Urothelium cell line (cell line): Measurements from ENCODE around the gene LPP.

ENCODE experiments used
- DNase-seq: peaks from one replicate; pipeline ENCODE4 v3.0.0; 2011; ENCODE audit warnings: low spot score, mixed read lengths
- FAIRE-seq: peaks from 2 replicates; lab custom pipeline; 2011; peaks lifted over from hg19 to GRCh38; lab: Jason Lieb, UNC

The LPP gene

DNA sequence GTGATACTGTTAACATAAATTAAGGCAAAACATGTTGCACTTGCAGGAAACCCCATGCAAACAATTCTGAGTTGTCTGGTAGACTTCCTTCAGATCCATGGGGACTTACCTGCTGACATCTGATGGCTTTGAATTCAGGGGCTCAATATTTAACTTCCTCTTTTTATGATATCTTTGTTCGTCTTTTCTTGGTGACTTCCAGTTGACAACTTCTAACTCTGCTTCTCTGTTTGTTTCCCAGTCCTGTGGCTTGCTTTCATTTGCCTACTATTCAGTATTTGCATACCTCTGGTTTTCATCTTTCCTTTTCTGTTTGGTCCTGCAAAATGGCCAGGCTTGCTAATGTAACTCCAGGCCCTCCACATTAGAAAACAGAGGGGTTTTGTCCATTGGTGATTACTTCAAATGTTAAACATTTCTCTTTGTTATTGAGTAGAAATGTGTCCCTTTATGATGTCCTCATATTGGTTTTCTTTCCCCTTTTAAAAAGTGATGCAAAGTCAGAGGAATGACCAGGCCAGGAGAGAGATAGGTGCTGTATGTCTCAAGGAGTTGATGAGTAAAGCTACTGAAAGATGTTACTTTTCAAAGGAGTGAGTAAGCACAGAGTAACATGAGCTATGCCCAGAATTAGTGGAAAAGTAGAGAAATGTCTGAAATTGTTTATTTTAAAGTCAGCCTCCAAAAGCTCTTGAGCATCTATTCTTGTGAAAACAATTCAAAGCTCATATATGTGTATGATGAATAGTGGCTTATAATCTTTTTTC is 335.9 kb downstream of the LPP start:
- FAIRE-seq: no peak

DNA sequence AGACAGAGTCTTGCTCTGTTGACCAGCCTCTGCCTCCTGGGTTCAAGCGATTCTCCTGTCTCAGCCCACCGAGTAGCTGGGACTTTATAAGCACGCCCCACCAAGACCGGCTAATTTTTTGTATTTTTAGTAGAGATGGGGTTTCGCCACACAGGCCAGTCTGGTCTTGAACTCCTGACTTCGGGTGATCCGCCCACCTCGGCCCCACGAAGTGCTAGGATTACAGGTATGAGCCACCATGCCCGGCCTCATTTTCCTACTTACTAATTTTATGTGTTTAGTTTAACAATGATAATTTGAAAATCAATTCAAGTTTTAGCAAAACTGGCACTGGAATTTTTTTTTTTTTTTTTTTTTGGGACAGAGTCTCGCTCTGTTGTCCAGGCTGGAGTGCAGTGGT is 336.5 kb downstream of the LPP start:
- DNase-seq (no peak), FAIRE-seq (no peak)

More for the DNA sequence above, 335.9 kb downstream of the LPP start:
- no peak for DNase-seq

DNA sequence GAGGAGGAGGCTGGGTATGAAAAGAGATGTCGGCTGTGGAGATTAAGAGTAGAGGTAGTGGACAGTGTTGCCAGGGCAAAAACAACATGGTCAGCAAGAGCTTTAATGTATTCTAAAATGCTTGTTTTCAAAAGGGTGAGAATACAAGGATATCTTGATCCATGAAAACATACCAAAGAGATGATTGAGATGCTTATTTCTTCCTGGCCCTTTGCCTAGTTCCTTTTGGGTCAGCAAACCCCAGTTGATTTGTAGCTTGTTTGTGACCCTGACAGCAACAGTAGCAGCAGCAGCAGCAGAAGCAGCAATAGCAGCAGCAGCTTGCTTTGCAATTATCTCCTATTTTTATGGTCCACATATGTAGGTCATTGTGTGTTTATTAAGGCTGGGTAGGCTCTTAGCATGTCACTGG is 337.3 kb downstream of the LPP start:
- FAIRE-seq (no peak), DNase-seq (no peak)

DNA sequence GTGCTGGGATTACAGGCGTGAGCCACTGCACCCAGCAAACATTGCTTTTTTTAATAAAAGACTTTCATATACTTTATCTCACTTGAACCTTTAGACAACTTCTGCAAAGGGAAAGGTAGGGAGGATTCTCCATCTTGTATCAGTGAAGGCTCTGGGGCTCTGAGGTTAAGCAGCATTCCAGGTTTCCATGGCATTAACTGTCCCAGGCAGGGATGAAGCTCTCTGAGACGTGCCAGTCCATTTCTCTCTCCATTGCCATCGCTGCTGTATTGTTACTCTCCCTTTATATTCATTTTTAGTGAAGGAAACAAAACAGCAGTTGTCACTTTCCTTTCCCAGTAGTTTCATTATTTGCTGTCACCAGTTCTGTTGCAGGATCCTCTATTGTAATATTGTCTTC is 342.4 kb downstream of the LPP start:
- FAIRE-seq (no peak), DNase-seq (no peak)

DNA sequence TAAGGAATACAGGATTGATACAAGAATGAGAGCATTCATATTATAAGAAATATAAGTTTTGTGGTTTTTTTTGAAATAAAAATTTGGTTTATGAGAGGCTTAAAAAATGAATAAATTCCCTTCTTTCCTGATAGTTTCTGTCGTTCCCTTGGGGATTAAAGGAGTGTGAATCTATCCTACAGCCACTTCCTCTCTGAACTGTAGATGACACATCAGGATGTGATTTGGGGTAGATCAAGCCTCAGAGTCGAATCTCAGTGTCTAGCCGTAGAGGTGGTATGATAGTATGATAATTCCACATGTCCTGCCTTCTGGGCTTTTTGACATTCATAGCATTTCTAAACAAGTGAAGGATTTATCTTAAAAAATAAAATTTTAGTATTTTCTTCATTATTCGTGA is 343.1 kb downstream of the LPP start:
- DNase-seq: peak; percentile 16
- FAIRE-seq: no peak

DNA sequence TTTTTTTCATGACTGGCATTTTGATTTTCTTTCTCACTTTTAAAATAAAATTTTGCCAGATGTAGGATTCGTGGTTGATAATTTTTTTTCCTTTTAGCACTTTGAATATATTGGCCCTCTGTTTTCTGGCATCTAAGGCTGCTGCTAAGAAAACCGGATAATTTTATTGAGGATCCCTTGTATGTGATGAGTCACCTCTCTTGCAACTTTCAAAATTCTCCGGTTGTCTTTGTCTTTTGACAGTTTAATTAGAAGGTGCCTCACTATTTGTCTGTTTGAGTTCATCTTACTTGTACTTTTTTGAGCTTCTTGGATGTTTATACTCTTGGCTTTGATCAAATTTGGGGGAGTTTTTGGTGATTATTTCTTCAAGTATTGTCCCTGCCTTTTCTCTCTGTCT is 349.7 kb downstream of the LPP start:
- FAIRE-seq (no peak), DNase-seq (no peak)

DNA sequence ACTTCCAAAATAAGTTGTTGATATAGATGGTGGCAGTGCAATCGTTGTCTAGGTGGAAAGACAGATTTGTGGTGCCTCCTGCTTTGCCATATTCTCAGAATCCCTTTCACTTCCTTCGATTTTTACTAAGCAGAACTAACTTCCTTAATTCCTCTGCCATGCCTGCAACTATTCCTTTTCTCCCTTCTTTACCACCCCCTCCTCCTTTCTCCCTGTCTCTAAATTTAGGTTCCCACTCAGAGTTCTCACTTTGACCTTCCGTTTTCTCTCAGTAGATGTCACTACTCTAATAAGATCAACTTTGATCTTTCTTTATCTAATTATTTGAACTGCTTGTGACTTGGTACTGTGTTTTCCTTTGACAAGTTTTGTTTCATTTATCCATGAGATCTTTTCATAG is 351.2 kb downstream of the LPP start:
- FAIRE-seq (no peak), DNase-seq (no peak)

DNA sequence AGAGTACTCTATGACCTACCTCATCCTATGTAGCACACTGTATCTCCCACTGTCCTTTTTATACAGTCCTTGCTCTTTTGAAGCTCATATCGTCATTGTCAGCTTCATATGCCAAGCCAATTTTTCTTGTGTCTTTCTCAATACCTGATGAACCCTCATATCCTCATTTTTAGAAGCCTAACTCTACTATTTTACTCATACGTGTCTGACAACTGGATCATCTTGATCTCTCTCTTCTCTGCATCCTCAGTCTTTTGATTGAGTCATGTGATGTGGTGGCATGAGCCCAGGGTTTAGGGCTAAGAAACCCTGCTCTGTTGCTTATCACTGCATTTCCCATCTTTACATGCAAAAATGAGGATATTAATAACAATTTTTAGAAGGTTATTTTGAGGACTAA is 352.0 kb downstream of the LPP start:
- FAIRE-seq: no peak
- no peak for DNase-seq

DNA sequence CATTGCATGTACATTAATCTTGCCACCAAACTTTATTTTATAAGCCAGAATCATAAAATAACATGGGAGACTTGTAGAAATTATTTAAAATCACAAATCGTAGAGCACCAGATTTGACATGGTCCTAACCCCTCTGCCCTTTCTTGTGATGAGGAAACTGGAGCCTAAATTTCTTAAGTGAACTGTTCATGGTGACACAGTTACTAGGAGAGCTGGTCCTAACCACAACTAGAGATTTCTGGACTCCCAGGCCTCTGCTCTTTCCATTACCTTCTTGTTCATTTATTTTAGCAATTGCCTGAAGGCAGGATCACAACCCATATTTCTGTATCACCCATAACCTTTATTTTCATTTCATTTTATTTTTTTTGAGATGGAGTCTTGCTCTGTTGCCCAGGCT is 352.5 kb downstream of the LPP start:
- FAIRE-seq: no peak
- no peak for DNase-seq

DNA sequence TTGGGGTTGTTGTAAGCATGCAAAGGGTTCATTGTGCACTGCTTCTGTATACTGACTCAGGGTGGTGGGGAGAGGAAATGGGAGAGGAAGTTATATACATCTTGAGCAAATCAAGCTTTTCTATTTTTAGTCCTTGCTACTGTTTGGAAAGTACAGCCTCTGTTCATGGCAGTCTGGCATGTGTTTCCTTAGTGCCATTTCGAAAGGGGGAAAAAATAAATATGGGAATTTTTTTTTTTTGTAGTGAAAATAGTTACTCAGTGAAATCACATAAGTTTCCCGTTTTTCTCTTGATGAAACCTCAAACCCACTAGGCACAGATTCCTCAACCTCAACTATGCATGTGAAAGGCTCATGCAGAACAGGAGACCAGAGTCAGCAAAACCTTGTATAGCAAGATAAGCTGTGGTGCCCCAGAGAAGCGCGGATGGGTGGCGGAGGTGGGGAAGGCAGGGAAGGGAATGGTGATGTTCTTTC is 353.3 kb downstream of the LPP start:
- FAIRE-seq (peak; percentile 42), DNase-seq (peak; percentile 42)

DNA sequence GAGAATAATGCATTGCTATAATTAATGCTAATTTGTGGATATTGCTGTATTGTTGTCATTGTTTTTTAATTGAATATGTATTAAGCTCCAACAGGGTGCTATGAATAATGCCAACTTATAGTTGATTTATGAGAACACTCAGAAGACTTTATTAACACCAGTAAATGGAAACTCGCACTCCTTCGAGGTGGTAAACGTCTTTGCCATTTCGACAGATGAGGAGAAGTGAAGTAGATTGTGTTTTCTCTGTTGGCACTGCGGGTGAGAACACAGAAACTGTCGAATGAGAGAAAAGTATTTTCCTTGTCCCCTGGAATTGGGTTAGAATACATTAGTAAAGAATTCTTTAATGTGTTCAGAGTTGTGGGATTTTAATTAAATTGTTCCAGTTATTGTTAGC is 354.5 kb downstream of the LPP start:
- no peak for DNase-seq
- no peak for FAIRE-seq

DNA sequence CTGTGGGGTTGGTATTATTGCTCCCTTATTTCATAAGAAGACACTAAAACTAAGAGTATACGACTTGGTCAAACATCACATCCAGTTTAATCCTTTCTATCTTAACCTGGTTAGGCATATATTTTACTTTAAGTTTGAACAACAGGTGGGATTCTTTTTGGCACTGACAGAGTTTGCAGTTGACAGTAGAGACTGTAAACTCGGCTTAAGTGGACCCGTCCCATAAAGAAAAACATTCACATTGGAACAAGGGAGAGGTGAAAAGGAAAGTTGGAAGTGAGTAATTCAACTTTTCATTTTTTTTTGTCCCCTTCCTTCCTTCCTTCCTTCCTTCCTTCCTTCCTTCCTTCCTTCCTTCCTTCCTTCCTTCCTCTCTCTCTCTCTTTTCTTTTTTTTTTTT is 355.4 kb downstream of the LPP start:
- FAIRE-seq: no peak

DNA sequence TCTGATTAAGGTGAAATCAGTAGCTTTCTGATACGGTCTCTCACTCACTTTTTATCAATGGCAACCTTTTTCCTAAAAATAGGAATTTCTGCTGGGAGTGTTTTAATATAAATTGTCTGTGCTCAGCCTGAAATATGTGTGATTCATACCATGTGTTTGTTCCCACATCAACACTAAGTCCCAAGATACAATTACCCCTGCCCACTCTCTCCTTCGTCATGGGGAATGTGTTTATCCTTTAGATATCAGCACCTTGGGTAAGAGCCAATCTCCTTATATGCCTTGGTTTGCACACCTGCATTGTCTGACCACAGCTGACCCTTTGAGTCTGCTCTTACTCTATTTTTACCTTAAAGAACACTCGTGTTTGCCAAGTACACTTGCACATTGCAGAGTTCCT is 356.4 kb downstream of the LPP start:
- DNase-seq (peak; percentile 33), FAIRE-seq (no peak)

More for the DNA sequence above, 355.4 kb downstream of the LPP start:
- DNase-seq: no peak

DNA sequence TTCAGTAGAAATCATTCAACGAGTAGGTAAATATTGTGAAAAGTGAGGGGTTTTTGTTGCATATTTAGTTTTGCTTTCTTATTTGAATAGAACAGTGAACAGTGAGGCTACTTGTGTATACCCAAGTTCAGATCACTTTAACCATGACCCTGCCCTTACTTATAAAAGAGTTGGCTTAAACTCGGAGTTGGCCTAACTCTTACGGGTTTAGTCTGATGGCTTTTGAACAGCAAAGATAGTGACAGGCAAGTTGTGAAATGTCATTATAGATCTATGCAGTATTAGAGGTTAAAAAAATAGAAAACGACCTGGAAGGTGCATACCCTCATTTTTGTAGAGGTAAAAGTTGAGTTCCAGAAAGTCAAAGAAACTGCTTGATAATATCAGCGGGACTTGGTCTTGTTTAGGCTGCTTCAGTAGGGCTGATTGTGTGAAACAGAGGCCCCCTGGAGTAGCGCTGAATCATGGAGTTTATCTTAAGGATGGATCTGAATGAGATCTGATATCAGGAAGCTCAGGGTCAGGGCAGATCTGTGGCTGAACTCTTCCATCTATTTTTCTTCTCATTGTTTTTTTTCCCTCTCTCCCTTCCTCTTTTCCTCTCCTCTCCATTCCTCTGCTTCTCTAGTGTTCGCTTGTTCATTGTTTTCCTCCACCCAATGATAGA is 359.8 kb downstream of the LPP start:
- DNase-seq: no peak

DNA sequence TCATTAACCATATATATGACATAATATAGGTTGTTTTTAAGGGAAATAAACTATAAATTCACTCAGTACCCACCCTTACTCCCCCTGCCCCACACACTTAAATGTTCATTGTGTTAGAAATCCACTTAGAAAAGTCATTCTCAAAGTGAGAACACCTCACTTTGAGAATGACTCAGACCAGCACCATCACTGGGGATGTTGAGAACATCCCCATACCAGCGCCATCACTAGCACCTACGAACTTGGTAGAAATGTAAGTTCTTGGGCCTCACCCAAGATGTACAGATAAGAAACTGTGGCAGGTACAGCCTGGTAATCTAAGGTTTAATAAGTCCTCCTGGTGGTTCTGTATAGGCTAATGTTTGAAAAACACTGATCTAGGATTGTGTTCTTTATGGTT is 362.6 kb downstream of the LPP start:
- DNase-seq (no peak), FAIRE-seq (no peak)

More for the DNA sequence above, 359.8 kb downstream of the LPP start:
- no peak for FAIRE-seq

DNA sequence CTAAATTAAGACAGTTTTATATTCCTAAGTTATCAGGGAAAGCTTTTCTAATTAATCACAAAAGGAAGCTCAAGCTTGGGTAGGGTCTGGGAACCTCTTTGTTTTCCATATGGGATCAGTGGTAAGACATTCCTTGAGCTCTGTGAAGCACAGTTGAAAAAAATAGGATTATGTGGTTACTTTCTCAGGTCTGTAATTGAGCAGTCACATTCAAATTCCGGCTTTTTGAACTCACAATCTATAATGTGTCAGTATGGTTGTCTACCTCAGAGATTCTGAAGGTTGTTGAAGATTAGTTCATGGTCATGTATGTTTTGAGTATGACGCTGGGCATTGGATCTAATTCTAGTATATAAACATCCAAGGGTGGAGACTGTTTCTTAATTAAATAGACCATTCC is 364.5 kb downstream of the LPP start:
- no peak for FAIRE-seq
- no peak for DNase-seq

DNA sequence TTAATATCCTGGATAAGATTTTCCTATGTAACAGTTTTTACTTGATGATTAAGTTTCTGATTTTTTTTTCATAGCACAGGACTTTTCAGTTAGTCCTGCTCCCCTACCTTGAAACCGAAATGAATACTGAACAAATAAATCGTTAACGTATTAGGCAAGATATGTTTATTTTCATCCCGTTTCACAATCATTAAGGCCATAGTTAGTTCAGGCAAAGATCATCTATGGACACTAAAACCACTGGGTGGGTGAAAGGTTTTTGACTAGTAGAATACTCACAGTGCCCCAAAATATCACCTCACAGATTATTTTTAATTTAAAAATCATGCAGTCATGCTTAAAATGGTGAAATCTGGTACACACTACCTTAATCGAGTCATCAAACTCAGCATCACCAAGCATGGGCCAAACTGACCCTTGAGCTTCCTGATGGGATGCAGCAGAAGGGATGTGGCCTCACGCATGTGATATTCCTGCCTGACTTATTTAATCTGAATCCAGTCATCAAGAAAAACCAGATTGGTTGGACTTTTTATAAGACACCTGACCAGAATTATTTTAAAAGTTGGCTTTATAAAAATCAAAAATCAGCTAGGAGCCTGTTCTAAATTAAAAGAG is 365.0 kb downstream of the LPP start:
- no peak for FAIRE-seq
- no peak for DNase-seq

DNA sequence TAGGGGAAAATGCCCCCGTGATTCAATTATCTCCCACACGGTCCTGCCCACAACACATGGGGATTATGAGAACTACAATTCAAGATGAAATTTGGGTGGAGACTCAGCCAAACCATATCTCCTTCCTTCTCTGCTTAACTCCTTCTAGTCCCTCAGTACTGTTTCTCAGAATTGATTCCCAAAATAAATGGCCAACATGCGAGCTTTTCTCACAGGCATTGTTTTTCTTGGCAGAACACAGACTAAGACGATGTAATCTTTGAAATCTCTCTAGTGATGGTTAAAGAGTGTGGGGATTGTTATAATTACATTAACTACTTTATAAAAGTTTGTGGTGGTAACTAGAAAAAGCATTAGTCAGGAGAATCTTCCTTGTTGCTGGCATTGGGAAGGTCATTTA is 366.5 kb downstream of the LPP start:
- DNase-seq (no peak), FAIRE-seq (no peak)

DNA sequence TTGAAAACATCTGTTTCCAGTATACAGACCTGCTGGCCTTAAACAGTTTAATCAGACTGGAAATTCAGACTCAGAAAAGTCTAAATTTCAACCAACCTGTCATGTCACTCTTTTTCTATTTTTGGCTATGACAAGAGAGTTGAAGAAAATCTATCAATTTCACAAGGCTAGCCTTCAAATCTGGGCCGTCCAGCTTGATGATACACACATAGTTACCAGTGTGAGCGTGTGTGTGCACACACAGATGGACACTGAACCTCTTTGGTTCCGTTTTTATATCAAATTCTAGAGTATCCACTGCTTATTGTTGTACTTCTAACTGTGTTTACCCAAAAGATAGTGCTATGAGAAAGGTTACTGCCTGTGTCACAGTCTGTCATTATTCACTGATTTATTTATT is 368.2 kb downstream of the LPP start:
- FAIRE-seq (no peak), DNase-seq (no peak)

DNA sequence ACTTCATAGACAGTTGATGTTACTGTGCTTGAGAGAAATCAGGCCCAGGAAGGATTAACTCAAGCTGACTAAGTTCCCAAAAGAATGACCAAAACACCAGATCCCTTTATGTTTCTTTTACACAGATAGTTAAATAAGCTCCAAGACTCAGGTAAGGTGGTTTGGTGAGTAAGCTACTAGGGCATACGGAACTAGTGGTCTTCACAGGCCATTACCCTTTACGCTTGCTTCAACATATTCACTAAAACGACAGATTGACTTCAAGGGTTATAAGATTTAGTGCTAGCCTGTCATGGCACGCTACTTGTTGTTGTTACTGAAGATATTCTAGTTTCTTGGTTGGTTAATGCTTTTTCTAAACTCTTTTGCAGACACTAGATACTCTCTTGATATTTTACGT is 369.3 kb downstream of the LPP start:
- FAIRE-seq (no peak), DNase-seq (no peak)

DNA sequence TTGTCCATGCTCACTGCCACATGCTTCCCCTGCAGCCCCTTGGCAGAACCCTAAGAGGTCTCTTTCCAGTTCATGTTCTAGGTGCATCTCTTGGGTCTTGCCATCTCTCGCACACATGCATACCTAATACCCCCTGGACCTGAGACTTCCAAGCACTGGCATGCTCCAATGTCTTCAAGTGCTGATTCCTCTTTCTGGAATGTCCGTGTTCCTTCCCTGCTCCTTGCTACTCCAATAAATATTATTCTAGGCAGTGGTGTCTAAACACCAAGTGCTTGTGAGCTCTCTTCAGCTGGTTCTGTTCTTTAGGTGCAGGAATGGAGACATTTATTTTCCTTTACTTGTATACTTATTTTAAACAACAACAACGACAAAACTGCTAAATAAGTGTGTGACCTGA is 370.1 kb downstream of the LPP start:
- FAIRE-seq (no peak), DNase-seq (no peak)

DNA sequence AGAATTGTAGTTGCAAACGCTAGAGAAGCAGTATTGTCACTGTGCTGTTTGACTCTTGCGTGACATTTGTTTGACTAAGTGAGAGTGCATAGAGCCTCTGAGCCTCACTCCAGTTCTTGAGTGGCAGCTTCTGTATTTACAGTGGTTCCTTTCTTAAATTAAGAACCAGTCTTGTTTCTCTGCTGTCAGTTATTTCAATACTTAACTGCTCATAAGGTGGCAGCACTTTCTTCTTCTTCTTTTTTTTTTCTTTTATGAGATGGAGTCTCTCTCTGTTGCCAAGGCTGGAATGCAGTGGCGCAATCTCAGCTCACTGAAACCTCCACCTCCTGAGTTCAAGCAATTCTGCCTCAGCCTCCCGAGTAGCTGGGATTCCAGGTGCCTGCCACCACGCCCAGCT is 372.1 kb downstream of the LPP start:
- FAIRE-seq: no peak
- no peak for DNase-seq
